Activated T-cell treated with anti-CD3 and anti-CD28 coated beads for 48 hours (primary cell): ENCODE results near the gene SPSB1.
"Not testable (repeated sequence)": the region's sequence is repeated elsewhere in the genome, so short reads cannot be mapped to it uniquely, and the experiment has no call there.

Experiments
- DNase-seq: peaks from one replicate; pipeline ENCODE4 v3.0.0-alpha.2; 2020; ENCODE audit warnings: low read depth

SPSB1 gene

DNA sequence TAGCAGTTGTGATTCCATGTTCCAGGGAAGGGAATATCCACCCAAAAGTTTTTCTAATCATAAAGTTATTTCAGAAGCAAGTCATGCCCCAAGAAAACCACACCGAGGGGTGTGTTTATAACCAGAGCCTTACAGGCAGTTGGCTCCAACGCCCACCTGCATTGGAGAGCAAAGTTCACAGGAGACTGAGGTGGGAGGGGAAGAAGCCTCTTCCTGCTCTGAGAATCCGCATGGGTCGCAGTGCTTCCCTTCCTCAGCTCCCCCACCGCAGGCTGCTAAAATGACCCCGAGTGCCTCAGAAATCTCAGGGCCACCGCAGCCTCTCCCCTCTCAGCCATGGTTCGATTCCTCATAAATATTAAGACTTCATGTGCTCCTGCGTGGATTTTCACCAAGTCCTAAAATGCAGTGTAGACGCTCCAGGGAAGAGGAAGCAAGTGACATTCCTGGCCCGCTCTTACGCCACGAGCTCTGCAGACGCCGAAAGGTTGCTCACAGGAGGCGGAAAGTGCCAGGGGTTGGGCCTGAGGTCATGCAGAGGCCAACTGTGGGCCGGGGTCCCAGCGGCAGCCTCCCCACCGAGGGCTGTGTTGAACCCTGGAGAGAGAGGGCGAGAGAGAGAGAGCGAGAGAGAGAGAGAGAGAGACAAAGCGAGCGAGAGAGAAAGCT, 13.4 kb upstream of the SPSB1 start:
- DNase-seq: no peak

GRCh38 chr1:9280015-9280860, 12.5 kb upstream of the SPSB1 start:
- DNase-seq: peak; percentile 69

DNA sequence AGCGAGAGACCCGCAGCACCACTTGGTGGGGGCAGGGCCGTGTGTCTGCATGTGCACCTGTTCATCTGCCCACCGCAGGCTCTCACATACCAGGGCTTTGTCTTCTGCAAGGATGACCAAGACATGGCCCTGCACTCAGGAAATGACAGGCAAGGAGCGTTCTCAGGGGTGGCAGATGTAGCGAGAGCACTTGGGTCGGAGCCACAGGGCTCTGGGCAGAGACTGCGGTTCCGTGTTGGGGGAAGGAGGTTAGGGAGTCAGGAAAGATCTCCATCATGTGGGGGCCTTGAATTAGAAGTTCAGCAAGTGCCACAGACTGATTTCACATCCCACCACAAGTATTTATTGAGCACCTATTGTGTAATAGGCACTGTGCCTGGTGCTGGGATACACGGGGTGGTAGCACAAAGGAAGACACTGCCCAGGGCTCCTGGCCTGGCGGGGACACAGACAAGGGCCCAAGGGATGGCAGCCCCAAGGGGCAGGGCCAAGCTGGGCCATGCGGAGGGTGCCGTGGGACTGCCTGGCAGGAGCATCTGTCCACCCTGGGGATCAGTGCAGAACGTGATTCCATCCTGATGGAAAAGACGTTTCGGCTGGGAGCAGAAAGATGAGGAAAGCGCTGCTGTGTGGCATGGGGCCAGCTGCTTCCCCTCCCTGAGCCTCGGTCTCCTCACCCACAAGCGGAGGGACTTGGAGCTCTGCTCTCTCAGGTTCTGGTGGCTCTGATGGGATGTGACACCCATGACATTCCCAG, 11.4 kb upstream of the SPSB1 start:
- DNase-seq: no peak

DNA sequence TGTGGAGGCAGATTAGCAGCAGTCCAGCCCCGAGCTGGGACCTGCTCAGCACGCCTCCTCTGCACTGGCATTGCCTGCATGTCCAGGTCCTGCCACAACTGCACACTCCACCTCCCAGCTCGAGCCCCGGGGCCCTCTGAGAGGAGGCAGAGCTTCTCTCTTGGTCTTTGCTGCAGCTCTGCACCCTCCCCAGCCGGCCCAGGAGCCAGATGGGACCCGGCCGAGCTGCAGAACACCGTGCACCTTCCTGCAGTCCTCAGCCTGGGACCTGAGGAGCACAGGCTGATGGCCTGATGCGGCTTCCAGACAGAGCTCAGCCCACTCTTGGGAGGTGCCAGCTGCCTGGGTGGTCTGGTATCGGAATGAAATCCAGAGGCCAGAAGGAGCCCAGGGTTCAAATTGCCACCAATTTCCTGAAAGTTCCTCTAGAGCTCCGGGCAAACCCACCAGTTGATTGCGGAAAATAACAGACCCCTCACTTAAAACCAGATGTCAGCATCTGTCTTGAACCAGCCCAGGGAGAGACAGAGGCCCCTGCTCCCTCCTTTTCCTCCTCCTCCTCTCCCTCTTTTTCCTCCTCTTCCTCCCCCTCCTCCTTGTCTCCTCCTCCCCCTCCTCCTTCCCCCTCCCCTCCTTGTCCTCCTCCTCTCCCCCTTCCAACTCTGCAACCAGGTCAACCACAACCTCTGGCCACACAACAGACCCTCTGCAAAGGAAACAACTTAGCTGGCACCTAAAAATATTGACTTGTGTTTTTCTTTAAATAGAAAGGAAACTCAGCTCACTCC, 10.6 kb upstream of the SPSB1 start:
- DNase-seq: no peak

- DNase-seq: no peak
Measured at GRCh38 chr1:9282696-9282955, 10.1 kb upstream of the SPSB1 start.

GRCh38 chr1:9284061-9284460, 8.6 kb upstream of the SPSB1 start:
- DNase-seq: no peak

GRCh38 chr1:9286556-9286955, 6.1 kb upstream of the SPSB1 start:
- DNase-seq: no peak

DNA sequence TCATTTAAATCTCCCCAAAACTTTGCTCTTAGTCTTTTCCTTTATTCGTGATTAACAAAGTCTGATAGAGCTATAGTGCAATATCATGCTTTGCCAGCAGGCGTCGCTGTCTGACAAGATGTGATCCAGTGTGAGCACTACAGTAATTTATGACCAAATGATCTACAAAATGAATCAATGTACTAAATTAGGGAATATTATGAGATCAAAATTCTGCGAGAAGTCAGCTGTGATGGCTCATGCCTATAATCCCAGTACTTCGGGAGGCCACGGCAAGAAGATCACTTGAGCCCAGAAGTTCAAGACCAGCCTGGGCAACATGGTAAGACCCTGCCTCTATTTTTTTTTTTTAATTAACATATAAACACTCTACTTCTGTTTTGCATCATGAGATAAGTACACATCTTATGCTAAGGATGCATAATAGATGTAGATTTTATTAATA, 3.6 kb upstream of the SPSB1 start:
- peak; percentile 76 for DNase-seq

DNA sequence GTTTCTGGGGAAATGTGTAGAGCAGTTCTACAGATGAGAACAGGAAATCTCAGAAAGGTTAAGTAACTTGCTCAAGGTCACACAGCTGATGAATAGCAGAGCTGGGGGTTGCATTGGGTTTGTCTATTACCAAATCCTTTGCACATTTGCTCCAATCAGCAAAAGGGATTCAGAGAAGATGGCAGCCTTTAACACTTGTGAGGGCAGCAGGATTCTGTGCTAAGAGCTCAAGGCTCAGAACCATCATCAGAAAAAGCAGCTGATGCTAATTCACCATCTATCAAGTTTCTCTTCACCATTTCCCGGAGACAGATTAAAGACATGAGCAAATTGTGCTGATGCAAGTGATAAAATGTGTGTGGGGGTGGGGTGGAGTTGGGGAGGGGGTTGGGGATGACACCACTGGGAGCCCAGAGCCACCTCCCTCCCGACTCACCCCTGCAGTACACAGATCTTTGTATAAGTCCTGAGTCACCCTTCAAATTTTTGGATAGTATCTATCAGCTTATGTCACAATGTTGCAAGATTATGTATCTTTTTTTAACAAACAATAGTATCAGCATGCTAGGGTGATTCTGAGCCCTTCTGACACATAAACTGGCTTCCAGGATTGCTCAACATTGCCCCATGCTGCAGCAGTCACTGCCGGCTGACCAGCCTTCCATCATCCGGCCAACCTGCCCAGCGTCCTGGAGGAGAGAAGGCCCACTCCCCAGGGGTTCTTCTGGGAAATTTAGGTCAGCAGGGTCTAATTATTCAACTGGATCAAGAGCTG, 2.8 kb upstream of the SPSB1 start:
- no peak for DNase-seq

- DNase-seq: no peak
Measured at GRCh38 chr1:9291914-9292360, 757 bp upstream of the SPSB1 start.

DNA sequence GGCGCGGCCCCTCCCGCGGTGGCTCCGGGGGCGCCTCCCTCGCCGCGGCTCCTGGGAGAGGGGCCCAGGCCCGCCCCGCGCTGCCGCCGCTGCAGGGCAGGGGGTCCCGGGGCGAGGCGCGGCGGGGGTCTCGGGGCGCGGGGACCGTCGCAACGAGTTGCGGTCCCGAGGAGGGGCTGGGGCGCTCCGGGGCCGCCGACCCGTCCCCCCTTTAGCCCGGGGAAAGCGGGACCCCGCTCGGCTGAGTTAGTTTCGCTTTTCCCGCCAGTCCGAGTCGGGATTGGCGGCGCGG, 493 bp downstream of the SPSB1 start:
- DNase-seq: no peak

DNA sequence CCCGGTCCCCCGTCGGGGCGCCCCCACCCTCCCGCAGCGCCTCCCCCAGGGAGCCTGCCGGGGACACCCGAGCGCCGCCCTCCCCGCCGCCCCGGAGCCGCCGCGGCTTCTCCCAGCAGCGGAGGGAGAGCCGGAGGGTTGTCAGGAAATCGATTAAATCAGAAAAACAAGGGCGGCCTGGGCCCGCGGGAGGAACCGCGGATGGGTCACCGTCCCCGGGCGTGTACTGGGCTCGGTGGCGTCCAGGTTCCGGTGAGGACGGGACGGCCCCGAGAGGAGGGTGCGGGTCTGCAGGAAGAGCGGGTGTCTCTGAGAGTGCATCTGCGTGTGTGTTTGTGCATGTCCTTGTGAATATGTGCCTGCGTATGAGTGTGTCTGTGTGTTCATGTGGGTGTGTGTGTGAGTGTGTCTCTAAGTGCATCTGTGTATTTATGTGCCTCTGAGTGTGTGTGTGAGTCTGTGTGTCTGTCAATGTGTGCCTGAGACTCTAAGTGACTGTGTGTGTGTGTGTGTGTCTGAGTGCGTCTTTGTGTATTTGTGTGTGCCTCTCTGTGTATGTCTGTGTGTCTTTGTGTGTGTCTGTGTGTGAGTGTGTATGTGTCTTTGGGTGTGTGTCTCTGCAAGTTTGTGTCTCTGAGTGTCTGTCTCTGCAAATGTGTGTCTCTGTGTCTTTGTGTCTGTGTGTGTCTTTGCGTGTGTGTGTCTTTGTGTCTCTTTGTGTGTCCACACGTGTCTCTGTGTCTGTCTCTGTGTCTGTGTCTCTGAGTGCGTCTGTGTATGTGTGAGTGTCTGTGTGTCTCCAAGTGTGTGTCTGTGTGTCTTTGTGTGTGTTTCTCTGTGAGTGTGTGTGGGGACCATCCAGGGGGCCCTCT, 1.1 kb downstream of the SPSB1 start:
- DNase-seq: no peak

DNA sequence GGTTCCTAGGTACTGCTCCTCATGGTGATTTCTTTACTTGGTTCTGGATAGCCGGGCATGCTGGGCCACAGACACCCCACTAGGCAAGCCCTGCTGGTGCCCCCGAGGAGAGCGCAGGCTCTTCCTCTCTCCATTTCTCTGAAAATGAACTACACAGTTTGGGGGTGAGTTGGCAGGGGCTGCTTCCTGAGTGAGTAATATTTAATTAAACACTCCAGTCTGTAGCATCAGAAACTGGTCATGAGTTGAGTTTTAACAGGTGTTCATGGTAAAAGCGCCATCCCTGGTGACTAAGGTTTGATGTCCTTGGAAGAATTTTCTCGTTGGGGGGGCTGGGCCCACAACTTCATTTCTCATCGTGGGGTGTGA, 1.7 kb downstream of the SPSB1 start:
- DNase-seq: no peak

- DNase-seq: no peak
Measured at GRCh38 chr1:9294910-9295636, 2.4 kb downstream of the SPSB1 start.

- DNase-seq: no peak
Measured at GRCh38 chr1:9295884-9296283, 3.2 kb downstream of the SPSB1 start.

- DNase-seq: no peak
Measured at GRCh38 chr1:9296850-9297249, 4.2 kb downstream of the SPSB1 start.

DNA sequence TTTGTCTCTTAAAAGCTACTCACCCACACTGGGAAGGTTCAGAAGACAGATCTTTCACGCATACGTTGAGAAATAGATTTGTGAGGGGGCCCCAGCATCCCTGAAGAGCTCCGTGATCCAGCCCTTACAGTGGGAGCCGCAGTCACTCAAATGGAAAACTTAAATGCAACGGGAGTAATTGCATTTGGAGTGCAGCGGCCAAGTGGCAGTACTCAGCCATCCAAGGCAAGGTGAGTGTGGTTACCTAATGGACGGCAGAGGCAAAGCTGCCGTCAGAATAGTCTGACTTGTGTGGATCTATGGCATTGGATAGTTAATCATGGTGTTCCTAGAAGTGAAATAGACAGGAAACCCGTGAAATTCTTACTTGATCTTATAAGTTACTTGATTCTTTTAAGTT, 5.1 kb downstream of the SPSB1 start:
- DNase-seq: no peak

- DNase-seq: no peak
Measured at GRCh38 chr1:9298282-9298681, 5.6 kb downstream of the SPSB1 start.

GRCh38 chr1:9299571-9300541, 7.2 kb downstream of the SPSB1 start:
- DNase-seq: not testable (repeated sequence)
